ENCODE data around the gene TCF3. TPM values are rescaled to one million over a fixed set of nuclear protein-coding genes. Genes with fewer than 3 reads are reported as not detected.

Gene TCF3
- total RNA-seq, 4 donors from 2014 or later, result 23.4 to 299 (median 37.3) TPM

DNA sequence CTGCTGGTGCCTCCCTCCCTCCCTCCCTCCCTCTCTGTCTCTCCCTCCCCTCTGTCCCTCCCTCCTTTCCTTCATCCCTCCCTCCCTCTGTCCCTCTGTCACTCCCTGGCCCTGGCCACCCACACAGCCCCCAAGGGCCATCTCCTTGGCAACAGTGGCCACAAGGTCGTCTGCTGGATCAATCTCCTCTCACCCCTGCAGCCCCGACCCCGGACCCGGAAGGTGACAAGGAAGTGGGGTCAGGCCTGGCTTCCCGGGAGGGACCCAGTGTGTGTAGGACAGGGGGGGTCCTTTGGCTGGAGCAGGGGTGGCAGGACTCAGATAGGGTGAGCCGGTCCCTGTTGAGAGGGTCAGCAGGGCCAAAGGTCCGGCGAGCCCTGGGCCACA, 21.9 kb upstream of the TCF3 start:
- H3K27ac ChIP-seq, result no peak overlapping the region
- H3K27me3 ChIP-seq, result peaks cover 5 to 98% of the 10 kb centered on the region in 2 donors
- 15 to 31% methylated on average over 6 to 8 of the region's 8 CpGs for WGBS, 2 donors

DNA sequence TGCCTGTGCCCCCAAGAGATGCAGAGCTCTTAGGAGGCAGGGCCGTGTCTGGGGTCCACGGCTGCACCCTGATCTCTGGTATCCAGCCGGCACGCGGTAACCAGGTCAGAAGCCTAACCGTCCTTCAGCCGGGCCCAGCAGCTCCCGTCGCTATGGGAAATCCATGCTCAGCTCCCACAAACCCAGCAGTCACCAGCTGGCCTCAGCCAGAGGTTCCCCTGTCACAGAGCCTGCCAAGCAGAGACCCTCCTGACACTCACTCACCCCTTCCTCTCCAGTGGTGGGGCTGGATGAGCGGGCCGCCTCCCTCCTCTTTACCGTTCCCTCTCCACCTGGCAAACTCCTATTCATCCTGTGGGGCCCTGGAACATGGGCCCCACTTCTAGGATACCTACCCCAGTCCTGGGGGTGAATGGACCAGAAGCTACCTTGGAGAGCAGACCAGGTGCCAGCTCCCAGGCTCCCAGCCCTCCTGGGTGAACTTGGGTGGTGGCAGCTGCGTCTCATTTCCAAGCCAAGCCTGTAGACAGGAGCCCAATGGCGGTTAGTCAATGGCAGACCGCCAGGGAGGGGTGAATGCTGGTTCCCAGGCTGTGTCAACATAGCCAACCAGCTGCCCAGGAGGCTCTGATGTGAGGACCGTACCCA, 21.4 kb upstream of the TCF3 start:
- Histone ChIP-seq H3K27ac (no peak overlapping the region), H3K4me3 (no peak overlapping the region), H3K27me3 (peaks cover 5 to 98% of the 10 kb centered on the region in 2 donors), H3K4me1 (peaks cover 0 to 28% (median 5%) of the 10 kb centered on the region in 4 donors), H3K36me3 (no peaks in the 10 kb centered on the region), H3K9me3 (no peaks in the 10 kb centered on the region)
- no peak for TF ChIP-seq POLR2A (IDR thresholded peaks at IDR 0.05)
- TF ChIP-seq, protein P1, sequence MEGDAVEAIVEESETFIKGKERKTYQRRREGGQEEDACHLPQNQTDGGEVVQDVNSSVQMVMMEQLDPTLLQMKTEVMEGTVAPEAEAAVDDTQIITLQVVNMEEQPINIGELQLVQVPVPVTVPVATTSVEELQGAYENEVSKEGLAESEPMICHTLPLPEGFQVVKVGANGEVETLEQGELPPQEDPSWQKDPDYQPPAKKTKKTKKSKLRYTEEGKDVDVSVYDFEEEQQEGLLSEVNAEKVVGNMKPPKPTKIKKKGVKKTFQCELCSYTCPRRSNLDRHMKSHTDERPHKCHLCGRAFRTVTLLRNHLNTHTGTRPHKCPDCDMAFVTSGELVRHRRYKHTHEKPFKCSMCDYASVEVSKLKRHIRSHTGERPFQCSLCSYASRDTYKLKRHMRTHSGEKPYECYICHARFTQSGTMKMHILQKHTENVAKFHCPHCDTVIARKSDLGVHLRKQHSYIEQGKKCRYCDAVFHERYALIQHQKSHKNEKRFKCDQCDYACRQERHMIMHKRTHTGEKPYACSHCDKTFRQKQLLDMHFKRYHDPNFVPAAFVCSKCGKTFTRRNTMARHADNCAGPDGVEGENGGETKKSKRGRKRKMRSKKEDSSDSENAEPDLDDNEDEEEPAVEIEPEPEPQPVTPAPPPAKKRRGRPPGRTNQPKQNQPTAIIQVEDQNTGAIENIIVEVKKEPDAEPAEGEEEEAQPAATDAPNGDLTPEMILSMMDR (IDR thresholded peaks at IDR 0.05), result no peak
- no peak for TF ChIP-seq EP300 (IDR thresholded peaks at IDR 0.05)
- WGBS, 2 donors, result 48 to 59% methylated on average over 7 to 16 of the region's 16 CpGs
- no peak for DNase-seq (ENCODE audit: low spot score in 2 of 2)

More for the DNA sequence above, 21.9 kb upstream of the TCF3 start:
- no peak for TF ChIP-seq EP300 (IDR thresholded peaks at IDR 0.05)
- TF ChIP-seq, protein P1 (IDR thresholded peaks at IDR 0.05), result no peak
- TF ChIP-seq POLR2A (IDR thresholded peaks at IDR 0.05), result no peak
- no peak for DNase-seq (ENCODE audit: low spot score in 2 of 2)
- Histone ChIP-seq H3K4me1 (peaks cover 0 to 23% (median 2%) of the 10 kb centered on the region in 4 donors), H3K4me3 (no peak overlapping the region), H3K36me3 (no peaks in the 10 kb centered on the region), H3K9me3 (no peaks in the 10 kb centered on the region)

DNA sequence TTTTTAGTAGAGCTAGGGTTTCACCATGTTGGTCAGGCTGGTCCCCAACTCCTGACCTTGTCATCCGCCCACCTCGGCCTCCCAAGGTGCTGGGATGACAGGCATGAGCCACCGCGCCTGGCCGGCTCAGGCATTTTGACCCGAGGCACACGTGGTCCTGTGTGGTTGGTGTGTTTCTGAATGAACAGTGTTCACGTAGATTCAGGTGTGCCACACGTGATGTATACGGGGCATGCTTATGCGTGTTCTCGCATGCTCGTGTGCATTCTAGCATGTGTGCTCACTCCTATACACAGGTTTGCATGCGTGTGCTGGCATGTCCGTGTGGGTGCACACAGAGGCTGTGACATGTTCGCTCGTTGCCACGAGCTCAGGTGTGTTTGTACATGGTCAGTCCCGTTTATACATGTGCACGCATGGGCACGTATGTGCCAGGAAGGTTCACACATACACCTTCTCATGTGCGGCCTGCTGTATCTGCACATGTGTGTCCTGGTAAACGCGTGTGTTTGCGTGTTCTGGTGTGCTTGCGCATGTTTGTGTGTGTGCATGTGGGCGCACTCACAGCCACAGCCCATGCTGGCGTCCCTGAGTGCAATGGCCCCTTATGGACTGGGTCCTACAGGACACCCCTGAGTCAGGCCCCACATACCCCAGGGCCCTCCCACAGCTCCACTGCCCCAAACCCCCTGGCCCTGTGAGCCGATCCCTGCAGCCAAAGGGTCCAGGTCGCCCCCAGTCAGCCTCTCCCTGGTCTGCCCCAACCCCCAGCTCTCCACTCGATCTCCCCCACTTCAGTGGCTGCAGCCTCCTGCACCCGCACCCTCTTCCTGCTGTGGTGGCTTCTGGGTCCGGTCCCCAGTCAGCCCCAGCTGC, 20.6 kb upstream of the TCF3 start:
- no peak overlapping the region for H3K27ac ChIP-seq
- DNase-seq (ENCODE audit: low spot score in 2 of 2), result no peak
- peaks cover 5 to 99% of the 10 kb centered on the region in 2 donors for H3K27me3 ChIP-seq
- H3K36me3 ChIP-seq, result no peaks in the 10 kb centered on the region
- H3K9me3 ChIP-seq, result no peaks in the 10 kb centered on the region
- H3K4me1 ChIP-seq, result peaks cover 0 to 35% (median 8%) of the 10 kb centered on the region in 4 donors
- H3K4me3 ChIP-seq, result no peak overlapping the region
- WGBS, 2 donors, result 83 to 85% methylated on average over 33 of the region's 33 CpGs
- TF ChIP-seq POLR2A (IDR thresholded peaks at IDR 0.05), result no peak
- no peak for TF ChIP-seq EP300 (IDR thresholded peaks at IDR 0.05)
- TF ChIP-seq, protein P1 (IDR thresholded peaks at IDR 0.05), result no peak

DNA sequence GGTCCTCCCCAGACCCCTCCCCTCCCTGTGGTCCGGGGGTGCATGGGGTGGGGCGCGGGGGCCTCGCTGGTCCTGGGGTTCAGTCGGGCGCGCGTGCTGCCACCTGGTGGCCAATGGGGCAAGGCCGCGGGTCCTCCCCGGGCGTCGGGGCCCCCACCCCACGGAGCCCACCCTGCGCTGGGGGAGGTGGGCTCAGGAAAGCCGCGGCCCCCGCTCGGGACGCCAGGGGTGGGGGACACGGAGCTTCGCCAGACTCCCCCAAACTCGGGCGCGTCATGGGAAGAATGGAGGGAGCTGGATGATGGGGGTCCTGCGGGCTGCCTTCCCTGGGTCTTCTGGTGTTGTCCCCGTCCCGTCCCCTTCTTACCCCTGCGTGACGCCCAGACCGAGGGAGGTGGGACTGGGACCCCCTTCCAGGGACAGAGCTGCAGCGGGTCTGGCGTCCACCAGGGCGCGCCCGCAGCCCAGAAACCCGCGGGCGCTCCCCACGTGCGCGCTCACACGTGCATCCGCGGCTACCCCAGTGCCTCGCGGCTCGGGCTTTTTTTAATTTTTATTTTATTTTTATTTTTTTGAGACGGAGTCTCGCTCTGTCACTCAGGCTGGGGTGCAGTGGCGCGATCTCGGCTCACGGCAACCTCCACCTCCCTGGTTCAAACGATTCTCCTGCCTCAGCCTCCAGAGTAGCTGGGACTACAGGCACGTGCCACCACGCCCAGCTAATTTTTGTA, 19.8 kb upstream of the TCF3 start:
- WGBS, 2 donors, result 6% methylated on average over 47 to 56 of the region's 57 CpGs
- H3K27ac ChIP-seq, result no peak overlapping the region
- no peak for DNase-seq (ENCODE audit: low spot score in 2 of 2)
- no peak for TF ChIP-seq POLR2A (IDR thresholded peaks at IDR 0.05)
- TF ChIP-seq, protein P1 (IDR thresholded peaks at IDR 0.05), result peak; percentile 75 to 88 (median 78)
- H3K27me3 ChIP-seq, result peaks cover 5 to 99% of the 10 kb centered on the region in 2 donors
- peak overlapping the region in 1 of 4 donors; percentile 27 for H3K4me3 ChIP-seq
- H3K9me3 ChIP-seq, result no peaks in the 10 kb centered on the region
- no peaks in the 10 kb centered on the region for H3K36me3 ChIP-seq
- H3K4me1 ChIP-seq, result peaks cover 0 to 43% (median 11%) of the 10 kb centered on the region in 4 donors

Data from tibial nerve (tissue), 4 donors.